Putamen (tissue), 1 donor: Measurements from ENCODE around the gene AMPH.
"Not testable (repeated sequence)": the region's sequence is repeated elsewhere in the genome, so short reads cannot be mapped to it uniquely, and the experiment has no call there.

Source experiments
- DNase-seq: peaks from one replicate; pipeline ENCODE4 v3.0.0-alpha.2; 2016; ENCODE audit warnings: low spot score

The AMPH gene

GRCh38 chr7:38628630-38629385 is 2.4 kb downstream of the AMPH start:
- DNase-seq: no peak

- no peak for DNase-seq
Measured at GRCh38 chr7:38625866-38626265, 5.3 kb downstream of the AMPH start.

GRCh38 chr7:38615665-38616064 is 15.5 kb downstream of the AMPH start:
- DNase-seq: no peak

GRCh38 chr7:38607466-38607865 is 23.7 kb downstream of the AMPH start:
- no peak for DNase-seq

GRCh38 chr7:38600741-38601140 is 30.4 kb downstream of the AMPH start:
- no peak for DNase-seq

- DNase-seq: no peak
Measured at GRCh38 chr7:38594949-38595348, 36.2 kb downstream of the AMPH start.

- DNase-seq: no peak
Measured at GRCh38 chr7:38592737-38593288, 38.4 kb downstream of the AMPH start.

GRCh38 chr7:38585572-38586354 is 45.4 kb downstream of the AMPH start:
- DNase-seq: no peak

- DNase-seq: no peak
Measured at GRCh38 chr7:38584443-38585210, 46.5 kb downstream of the AMPH start.

GRCh38 chr7:38580485-38580884 is 50.7 kb downstream of the AMPH start:
- no peak for DNase-seq

- no peak for DNase-seq
Measured at GRCh38 chr7:38574086-38574485, 57.1 kb downstream of the AMPH start.

GRCh38 chr7:38571620-38572019 is 59.6 kb downstream of the AMPH start:
- not testable (repeated sequence) for DNase-seq

- DNase-seq: no peak
Measured at GRCh38 chr7:38568497-38568896, 62.7 kb downstream of the AMPH start.

GRCh38 chr7:38565289-38565688 is 65.9 kb downstream of the AMPH start:
- DNase-seq: no peak

- DNase-seq: no peak
Measured at GRCh38 chr7:38563741-38564140, 67.4 kb downstream of the AMPH start.

- no peak for DNase-seq
Measured at GRCh38 chr7:38561166-38561565, 70.0 kb downstream of the AMPH start.

GRCh38 chr7:38558761-38559345 is 72.3 kb downstream of the AMPH start:
- DNase-seq: no peak

GRCh38 chr7:38554586-38554985 is 76.6 kb downstream of the AMPH start:
- no peak for DNase-seq

GRCh38 chr7:38550836-38551235 is 80.3 kb downstream of the AMPH start:
- DNase-seq: no peak

- DNase-seq: no peak
Measured at GRCh38 chr7:38548605-38549004, 82.6 kb downstream of the AMPH start.

- DNase-seq: no peak
Measured at GRCh38 chr7:38546763-38547162, 84.4 kb downstream of the AMPH start.

GRCh38 chr7:38545977-38546376 is 85.2 kb downstream of the AMPH start:
- no peak for DNase-seq
